GM19438 (cell line): ENCODE data around the gene RESF1.
A peak's percentile ranks its signal among the peaks of the same experiment; 100 is the strongest.
"Not testable (repeated sequence)": the region's sequence is repeated elsewhere in the genome, so short reads cannot be mapped to it uniquely, and the experiment has no call there.

Experiments used
- ATAC-seq: cut with Tn5 transposase; IDR thresholded peaks from one replicate; pipeline ENCODE4 v1.9.1; 2021; ENCODE audit warnings: low read depth; ENCODE audit not compliant: unreplicated experiment

RESF1 gene

GRCh38 chr12:31959161-31959700 lies at the start of gene RESF1:
Gene RESF1, plus strand, starts transcription at chr12:31959415. Its CDS starts 21,541 bp downstream, at chr12:31980956.
- peak; percentile 86 for ATAC-seq

- ATAC-seq = no peak
Measured at GRCh38 chr12:31914927-31915326, 44.3 kb upstream of the RESF1 start.

- ATAC-seq = no peak
Measured at GRCh38 chr12:31915446-31915845, 43.8 kb upstream of the RESF1 start.

- ATAC-seq = no peak
Measured at GRCh38 chr12:31922341-31923062, 36.7 kb upstream of the RESF1 start.

- ATAC-seq = no peak
Measured at GRCh38 chr12:31923063-31923412, 36.2 kb upstream of the RESF1 start.

- no peak for ATAC-seq
Measured at GRCh38 chr12:31928246-31929026, 30.8 kb upstream of the RESF1 start.

GRCh38 chr12:31929027-31929526 lies 30.1 kb upstream of the RESF1 start:
- ATAC-seq = no peak

- ATAC-seq = no peak
Measured at GRCh38 chr12:31931796-31932715, 27.2 kb upstream of the RESF1 start.

GRCh38 chr12:31944299-31944698 lies 14.9 kb upstream of the RESF1 start:
- ATAC-seq = no peak

- no peak for ATAC-seq
Measured at GRCh38 chr12:31947971-31948370, 11.2 kb upstream of the RESF1 start.

GRCh38 chr12:31948697-31949359 lies 10.4 kb upstream of the RESF1 start:
- not testable (repeated sequence) for ATAC-seq

- ATAC-seq = no peak
Measured at GRCh38 chr12:31950088-31950487, 9.1 kb upstream of the RESF1 start.

GRCh38 chr12:31950492-31950891 lies 8.7 kb upstream of the RESF1 start:
- no peak for ATAC-seq

- ATAC-seq = no peak
Measured at GRCh38 chr12:31951008-31951407, 8.2 kb upstream of the RESF1 start.

GRCh38 chr12:31951939-31952338 lies 7.3 kb upstream of the RESF1 start:
- ATAC-seq = no peak

- ATAC-seq = no peak
Measured at GRCh38 chr12:31952418-31952817, 6.8 kb upstream of the RESF1 start.

GRCh38 chr12:31954925-31955858 lies 4.0 kb upstream of the RESF1 start:
- no peak for ATAC-seq

- no peak for ATAC-seq
Measured at GRCh38 chr12:31958569-31959160, 550 bp upstream of the RESF1 start.
